ENCODE results near the gene TNFSF13B. TPM values are rescaled to one million over a fixed set of nuclear protein-coding genes. Genes with fewer than 3 reads are reported as not detected.

TNFSF13B gene
- total and polyA plus RNA-seq, 2 donors (not counting 3 experiments of a cell fraction or from before 2014, with no cell fraction given) = 0.18 to 1.2 TPM

DNA sequence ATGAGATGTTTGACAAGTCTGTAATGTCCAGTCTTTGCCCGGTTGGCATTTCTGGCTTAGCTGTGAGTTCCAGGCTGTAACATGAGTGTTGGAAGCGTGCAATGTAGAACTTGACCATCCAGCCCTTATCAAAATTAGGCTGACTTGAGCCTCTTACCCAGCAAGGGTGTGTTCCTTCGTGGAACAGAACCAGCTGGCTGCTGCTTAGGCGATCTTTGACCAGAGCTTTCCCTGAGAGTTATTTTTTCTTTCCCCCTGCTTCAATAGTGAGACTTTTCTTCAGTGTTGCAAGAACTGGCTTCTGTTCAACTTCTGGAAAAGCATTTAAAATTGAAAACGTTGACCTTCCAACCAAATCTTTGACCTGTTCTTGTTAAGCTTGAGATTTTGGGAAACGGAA, 6.5 kb downstream of the TNFSF13B start:
- Histone ChIP-seq H3K27ac (ENCODE audit: insufficient read depth, low read depth, low read length) (no peak overlapping the region), H2AFZ (ENCODE audit: low read depth, low read length) (no peak overlapping the region), H3K9ac (replicated peaks; ENCODE audit: extremely low read depth, insufficient read depth, low read length) (no peak overlapping the region), H3K9me1 (replicated peaks; ENCODE audit: control insufficient read depth, extremely low read depth, insufficient read depth, low read length) (no peaks in the 10 kb centered on the region), H3K79me2 (ENCODE audit: control insufficient read depth, insufficient read depth, low read length) (no peaks in the 10 kb centered on the region), H3K4me3 (replicated peaks in 1 of 3; ENCODE audit: insufficient read depth in 1 of 3, low read depth in 1 of 3, low read length in 3 of 3) (no peak overlapping the region), H3K4me2 (ENCODE audit: insufficient read depth, low read length) (no peak overlapping the region), H3K4me1 (ENCODE audit: control insufficient read depth, extremely low read depth, insufficient read depth, low read length) (no peaks in the 10 kb centered on the region), H3K27me3 (ENCODE audit: control insufficient read depth in 2 of 2, insufficient read depth in 2 of 2, low read length in 2 of 2) (no peaks in the 10 kb centered on the region), H3K36me3 (ENCODE audit: control insufficient read depth in 2 of 2, extremely low read depth in 1 of 2, insufficient read depth in 2 of 2, low read length in 2 of 2) (no peaks in the 10 kb centered on the region), H4K20me1 (replicated peaks; ENCODE audit: control insufficient read depth, extremely low read depth, insufficient read depth, low read length) (no peaks in the 10 kb centered on the region), H3K9me3 (replicated peaks; ENCODE audit: control insufficient read depth, insufficient read depth, low read length) (no peaks in the 10 kb centered on the region)
- no TSS peak for BruUV-seq (replicated peaks)
- FAIRE-seq (no peak), DNase-seq (ENCODE audit: low read depth, low spot score) (no peak)
- intact Hi-C loops (cut with micrococcal nuclease) = no loop called here
- dilution Hi-C loops (cut with MboI; ENCODE audit: extremely low pct_ligation_motif_present, low sequenced_read_pairs) = no loop called here
- ChIA-PET CTCF (no interaction called here), POLR2A (no interaction called here)
- TF ChIP-seq POLR2AphosphoS5 (IDR thresholded peaks at IDR 0.05; ENCODE audit: insufficient read depth, low read depth, low read length) = no peak
- TF ChIP-seq GATA2 (IDR thresholded peaks at IDR 0.05; ENCODE audit: insufficient read depth, insufficient read length, low read depth, low read length) = no peak
- TF ChIP-seq POLR2A (IDR thresholded peaks at IDR 0.05; ENCODE audit: low read depth, low read length) = no peak
- TF ChIP-seq EZH2 (IDR thresholded peaks at IDR 0.05; ENCODE audit: borderline replicate concordance, low read depth, low read length, severe bottlenecking) = no peak
- TF ChIP-seq JUN (IDR thresholded peaks at IDR 0.05; ENCODE audit: borderline replicate concordance, insufficient read depth, insufficient read length, low read depth) = no peak
- no peak for TF ChIP-seq MYC (IDR thresholded peaks at IDR 0.05; ENCODE audit: low read depth, low read length)
- TF ChIP-seq, protein P1, sequence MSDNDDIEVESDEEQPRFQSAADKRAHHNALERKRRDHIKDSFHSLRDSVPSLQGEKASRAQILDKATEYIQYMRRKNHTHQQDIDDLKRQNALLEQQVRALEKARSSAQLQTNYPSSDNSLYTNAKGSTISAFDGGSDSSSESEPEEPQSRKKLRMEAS (IDR thresholded peaks at IDR 0.05; ENCODE audit: insufficient read depth, insufficient read length) = no peak
- TF ChIP-seq FOS (IDR thresholded peaks at IDR 0.05; ENCODE audit: borderline replicate concordance, insufficient read depth, low read length) = no peak

DNA sequence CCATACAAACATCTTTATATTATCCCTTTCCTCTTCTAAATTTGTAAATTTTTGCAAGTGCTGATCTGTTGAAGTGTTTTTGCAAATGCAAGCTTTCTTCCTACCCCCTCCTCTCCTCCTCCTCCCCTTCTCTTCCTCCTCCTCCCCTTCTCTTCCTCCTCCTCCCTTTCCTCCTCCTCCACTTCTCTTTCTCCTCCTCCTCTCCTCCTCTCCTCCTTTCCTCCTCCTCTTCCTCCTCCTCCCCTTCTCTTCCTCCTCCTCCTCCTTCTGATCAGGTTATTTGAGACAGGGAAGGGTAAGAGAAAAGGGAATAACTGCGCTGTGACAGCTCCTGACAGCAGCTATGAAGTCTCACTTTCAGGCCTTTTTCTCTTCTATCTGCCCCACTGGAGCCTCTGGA, 8.9 kb downstream of the TNFSF13B start:
- H3K4me2 ChIP-seq (ENCODE audit: insufficient read depth, low read length) = no peak overlapping the region
- ChIA-PET POLR2A (no interaction called here), CTCF (no interaction called here)
- DNase-seq (ENCODE audit: low read depth, low spot score) (no peak), FAIRE-seq (no peak)
- no peaks in the 10 kb centered on the region for H3K27me3 ChIP-seq (ENCODE audit: control insufficient read depth in 2 of 2, insufficient read depth in 2 of 2, low read length in 2 of 2)
- TF ChIP-seq, protein P1 (IDR thresholded peaks at IDR 0.05; ENCODE audit: insufficient read depth, insufficient read length) = no peak
- TF ChIP-seq GATA2 (IDR thresholded peaks at IDR 0.05; ENCODE audit: insufficient read depth, insufficient read length, low read depth, low read length) = no peak
- TF ChIP-seq FOS (IDR thresholded peaks at IDR 0.05; ENCODE audit: borderline replicate concordance, insufficient read depth, low read length) = no peak
- no peak for TF ChIP-seq POLR2A (IDR thresholded peaks at IDR 0.05; ENCODE audit: low read depth, low read length)
- TF ChIP-seq, protein P2, sequence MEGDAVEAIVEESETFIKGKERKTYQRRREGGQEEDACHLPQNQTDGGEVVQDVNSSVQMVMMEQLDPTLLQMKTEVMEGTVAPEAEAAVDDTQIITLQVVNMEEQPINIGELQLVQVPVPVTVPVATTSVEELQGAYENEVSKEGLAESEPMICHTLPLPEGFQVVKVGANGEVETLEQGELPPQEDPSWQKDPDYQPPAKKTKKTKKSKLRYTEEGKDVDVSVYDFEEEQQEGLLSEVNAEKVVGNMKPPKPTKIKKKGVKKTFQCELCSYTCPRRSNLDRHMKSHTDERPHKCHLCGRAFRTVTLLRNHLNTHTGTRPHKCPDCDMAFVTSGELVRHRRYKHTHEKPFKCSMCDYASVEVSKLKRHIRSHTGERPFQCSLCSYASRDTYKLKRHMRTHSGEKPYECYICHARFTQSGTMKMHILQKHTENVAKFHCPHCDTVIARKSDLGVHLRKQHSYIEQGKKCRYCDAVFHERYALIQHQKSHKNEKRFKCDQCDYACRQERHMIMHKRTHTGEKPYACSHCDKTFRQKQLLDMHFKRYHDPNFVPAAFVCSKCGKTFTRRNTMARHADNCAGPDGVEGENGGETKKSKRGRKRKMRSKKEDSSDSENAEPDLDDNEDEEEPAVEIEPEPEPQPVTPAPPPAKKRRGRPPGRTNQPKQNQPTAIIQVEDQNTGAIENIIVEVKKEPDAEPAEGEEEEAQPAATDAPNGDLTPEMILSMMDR (IDR thresholded peaks at IDR 0.05; ENCODE audit: extremely low read depth in 1 of 2, insufficient read depth in 1 of 2, low read depth in 1 of 2, low read length in 2 of 2) = no peak
- no peak for TF ChIP-seq JUN (IDR thresholded peaks at IDR 0.05; ENCODE audit: borderline replicate concordance, insufficient read depth, insufficient read length, low read depth)
- TF ChIP-seq EZH2 (IDR thresholded peaks at IDR 0.05; ENCODE audit: borderline replicate concordance, low read depth, low read length, severe bottlenecking) = no peak
- TF ChIP-seq MYC (IDR thresholded peaks at IDR 0.05; ENCODE audit: low read depth, low read length) = no peak
- no peak for TF ChIP-seq POLR2AphosphoS5 (IDR thresholded peaks at IDR 0.05; ENCODE audit: insufficient read depth, low read depth, low read length)
- H4K20me1 ChIP-seq (replicated peaks; ENCODE audit: control insufficient read depth, extremely low read depth, insufficient read depth, low read length) = no peaks in the 10 kb centered on the region
- no peaks in the 10 kb centered on the region for H3K9me1 ChIP-seq (replicated peaks; ENCODE audit: control insufficient read depth, extremely low read depth, insufficient read depth, low read length)
- no peak overlapping the region for H3K9ac ChIP-seq (replicated peaks; ENCODE audit: extremely low read depth, insufficient read depth, low read length)
- dilution Hi-C loops (cut with MboI; ENCODE audit: extremely low pct_ligation_motif_present, low sequenced_read_pairs) (no loop called here), intact Hi-C loops (cut with micrococcal nuclease) (no loop called here)
- BruUV-seq (replicated peaks) = no TSS peak
- H3K9me3 ChIP-seq (replicated peaks; ENCODE audit: control insufficient read depth, insufficient read depth, low read length) = no peaks in the 10 kb centered on the region
- no peak overlapping the region for H3K27ac ChIP-seq (ENCODE audit: insufficient read depth, low read depth, low read length)
- no peak overlapping the region for H3K4me3 ChIP-seq (replicated peaks in 1 of 3; ENCODE audit: insufficient read depth in 1 of 3, low read depth in 1 of 3, low read length in 3 of 3)
- no peak overlapping the region for H2AFZ ChIP-seq (ENCODE audit: low read depth, low read length)
- no peaks in the 10 kb centered on the region for H3K79me2 ChIP-seq (ENCODE audit: control insufficient read depth, insufficient read depth, low read length)
- no peaks in the 10 kb centered on the region for H3K36me3 ChIP-seq (ENCODE audit: control insufficient read depth in 2 of 2, extremely low read depth in 1 of 2, insufficient read depth in 2 of 2, low read length in 2 of 2)
- no peaks in the 10 kb centered on the region for H3K4me1 ChIP-seq (ENCODE audit: control insufficient read depth, extremely low read depth, insufficient read depth, low read length)
